WTC11 (cell line): ENCODE data around the gene LCP1.

Experiments used
- ETV6 ChIP-seq: sonication (generic); formaldehyde crosslinking; IDR thresholded peaks from 2 replicates; pipeline ENCODE4 v1.8.1; 2022; ENCODE audit warnings: mild to moderate bottlenecking, missing genetic modification reagents
- JUN ChIP-seq: sonication (generic); formaldehyde crosslinking; IDR thresholded peaks from 2 replicates; pipeline ENCODE4 v1.8.0; 2023; ENCODE audit warnings: mild to moderate bottlenecking, missing genetic modification reagents
- SP1 ChIP-seq: sonication (generic); formaldehyde crosslinking; conservative IDR thresholded peaks from 2 replicates; pipeline ENCODE4 v1.8.1; 2022; ENCODE audit warnings: missing genetic modification reagents
- TF ChIP-seq, protein P1 (sequence below): fragments of 200-600 bp; IDR thresholded peaks from 2 replicates; pipeline ENCODE4 v1.8.0; 2022; ENCODE audit warnings: antibody characterized with exemption
- TF ChIP-seq, protein P2 (sequence below): fragments of 250-450 bp; sonication (Bioruptor Pico); IDR thresholded peaks from 2 replicates; pipeline ENCODE4 v2.1.2; 2022; ENCODE audit warnings: mild to moderate bottlenecking, moderate library complexity

DNA sequence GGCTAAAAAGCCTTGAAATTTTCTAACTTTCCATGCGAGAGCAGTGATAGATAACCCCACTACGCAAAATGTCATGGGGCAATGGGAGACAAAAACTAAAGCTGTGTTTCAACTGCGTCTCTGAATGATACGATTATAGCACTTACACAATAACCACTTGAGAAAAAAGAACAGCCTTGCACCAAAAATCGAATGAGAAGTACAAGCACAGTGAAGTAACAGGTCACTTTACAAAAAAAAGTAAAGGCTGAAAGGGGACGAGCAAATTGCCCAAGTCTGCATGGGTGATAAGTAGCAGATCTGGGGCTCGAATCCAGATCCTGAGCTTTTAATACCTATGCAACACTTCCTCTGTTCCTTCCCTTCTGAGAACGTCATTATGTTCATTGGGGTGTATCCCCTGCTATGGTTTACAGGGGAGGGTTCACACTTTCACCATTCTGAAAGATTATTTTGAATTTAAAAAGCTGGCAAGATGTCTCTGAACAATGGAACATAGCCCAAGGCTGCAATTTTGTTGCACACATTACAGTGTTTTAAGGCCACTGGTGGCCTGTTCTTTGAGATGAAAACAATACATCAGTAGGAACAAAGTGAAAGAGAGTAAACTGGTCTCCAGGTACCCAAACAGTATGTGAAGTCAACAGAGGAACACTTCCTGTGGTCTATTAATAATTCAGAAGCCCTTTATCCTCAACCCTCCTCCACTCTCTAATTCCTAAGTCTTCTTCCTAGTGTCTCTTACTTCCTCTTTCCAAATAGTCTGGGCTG lies 80.3 kb downstream of the LCP1 start:
- TF ChIP-seq, protein P1, sequence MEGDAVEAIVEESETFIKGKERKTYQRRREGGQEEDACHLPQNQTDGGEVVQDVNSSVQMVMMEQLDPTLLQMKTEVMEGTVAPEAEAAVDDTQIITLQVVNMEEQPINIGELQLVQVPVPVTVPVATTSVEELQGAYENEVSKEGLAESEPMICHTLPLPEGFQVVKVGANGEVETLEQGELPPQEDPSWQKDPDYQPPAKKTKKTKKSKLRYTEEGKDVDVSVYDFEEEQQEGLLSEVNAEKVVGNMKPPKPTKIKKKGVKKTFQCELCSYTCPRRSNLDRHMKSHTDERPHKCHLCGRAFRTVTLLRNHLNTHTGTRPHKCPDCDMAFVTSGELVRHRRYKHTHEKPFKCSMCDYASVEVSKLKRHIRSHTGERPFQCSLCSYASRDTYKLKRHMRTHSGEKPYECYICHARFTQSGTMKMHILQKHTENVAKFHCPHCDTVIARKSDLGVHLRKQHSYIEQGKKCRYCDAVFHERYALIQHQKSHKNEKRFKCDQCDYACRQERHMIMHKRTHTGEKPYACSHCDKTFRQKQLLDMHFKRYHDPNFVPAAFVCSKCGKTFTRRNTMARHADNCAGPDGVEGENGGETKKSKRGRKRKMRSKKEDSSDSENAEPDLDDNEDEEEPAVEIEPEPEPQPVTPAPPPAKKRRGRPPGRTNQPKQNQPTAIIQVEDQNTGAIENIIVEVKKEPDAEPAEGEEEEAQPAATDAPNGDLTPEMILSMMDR, result no peak
- TF ChIP-seq, protein P2, sequence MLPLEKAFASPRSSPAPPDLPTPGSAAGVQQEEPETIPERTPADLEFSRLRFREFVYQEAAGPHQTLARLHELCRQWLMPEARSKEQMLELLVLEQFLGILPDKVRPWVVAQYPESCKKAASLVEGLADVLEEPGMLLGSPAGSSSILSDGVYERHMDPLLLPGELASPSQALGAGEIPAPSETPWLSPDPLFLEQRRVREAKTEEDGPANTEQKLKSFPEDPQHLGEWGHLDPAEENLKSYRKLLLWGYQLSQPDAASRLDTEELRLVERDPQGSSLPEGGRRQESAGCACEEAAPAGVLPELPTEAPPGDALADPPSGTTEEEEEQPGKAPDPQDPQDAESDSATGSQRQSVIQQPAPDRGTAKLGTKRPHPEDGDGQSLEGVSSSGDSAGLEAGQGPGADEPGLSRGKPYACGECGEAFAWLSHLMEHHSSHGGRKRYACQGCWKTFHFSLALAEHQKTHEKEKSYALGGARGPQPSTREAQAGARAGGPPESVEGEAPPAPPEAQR (CRISPR knock-in tag), result no peak
- TF ChIP-seq SP1 (no peak), ETV6 (CRISPR knock-in tag) (no peak), JUN (CRISPR knock-in tag) (no peak)
